ENCODE results near the gene EMID1.
"Not testable (repeated sequence)": the region's sequence is repeated elsewhere in the genome, so short reads cannot be mapped to it uniquely, and the experiment has no call there.

EMID1 gene

DNA sequence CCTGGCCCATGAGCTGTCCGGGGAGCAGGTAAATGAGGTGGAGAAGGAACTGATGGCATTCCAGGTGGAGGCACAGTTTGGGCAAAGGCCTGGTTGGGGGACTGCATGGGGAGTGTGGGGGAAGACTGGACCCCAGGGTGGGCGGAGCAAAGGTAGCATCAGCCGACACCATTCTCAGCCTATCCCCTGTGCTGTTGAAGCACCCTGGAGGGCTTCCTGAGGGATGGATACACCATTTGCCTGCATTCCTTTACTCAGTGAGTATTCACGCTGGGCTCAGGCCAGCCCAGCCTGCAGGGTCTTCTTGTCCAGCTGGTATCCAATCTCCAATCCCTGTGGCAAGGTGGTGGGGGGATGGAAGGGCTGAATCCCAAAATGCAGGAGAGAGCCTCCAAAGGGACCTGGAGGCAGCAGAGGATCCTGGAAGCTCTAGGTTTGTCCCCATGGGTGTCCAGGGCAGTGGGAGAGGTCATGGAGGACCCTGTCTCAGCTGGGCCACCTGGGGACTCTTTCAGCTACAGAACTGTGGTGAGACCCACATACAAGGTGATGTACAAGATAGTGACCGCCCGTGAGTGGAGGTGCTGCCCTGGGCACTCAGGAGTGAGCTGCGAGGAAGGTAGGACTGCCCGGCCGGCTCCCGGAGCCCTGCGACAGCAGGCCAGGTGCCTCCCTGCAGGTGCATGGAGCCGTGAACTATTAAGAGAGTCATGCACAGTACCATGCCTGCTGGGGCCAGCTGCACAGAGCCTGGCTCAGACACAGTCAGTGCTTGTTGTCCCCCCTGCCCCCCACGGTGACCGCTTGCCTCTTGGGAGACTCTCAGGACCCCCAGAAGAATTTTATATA is 9.5 kb downstream of the EMID1 start:
- H3K4me3 ChIP-seq (replicated peaks; ENCODE audit: low read depth, low read length) = no peak overlapping the region
- TF ChIP-seq, protein P1, sequence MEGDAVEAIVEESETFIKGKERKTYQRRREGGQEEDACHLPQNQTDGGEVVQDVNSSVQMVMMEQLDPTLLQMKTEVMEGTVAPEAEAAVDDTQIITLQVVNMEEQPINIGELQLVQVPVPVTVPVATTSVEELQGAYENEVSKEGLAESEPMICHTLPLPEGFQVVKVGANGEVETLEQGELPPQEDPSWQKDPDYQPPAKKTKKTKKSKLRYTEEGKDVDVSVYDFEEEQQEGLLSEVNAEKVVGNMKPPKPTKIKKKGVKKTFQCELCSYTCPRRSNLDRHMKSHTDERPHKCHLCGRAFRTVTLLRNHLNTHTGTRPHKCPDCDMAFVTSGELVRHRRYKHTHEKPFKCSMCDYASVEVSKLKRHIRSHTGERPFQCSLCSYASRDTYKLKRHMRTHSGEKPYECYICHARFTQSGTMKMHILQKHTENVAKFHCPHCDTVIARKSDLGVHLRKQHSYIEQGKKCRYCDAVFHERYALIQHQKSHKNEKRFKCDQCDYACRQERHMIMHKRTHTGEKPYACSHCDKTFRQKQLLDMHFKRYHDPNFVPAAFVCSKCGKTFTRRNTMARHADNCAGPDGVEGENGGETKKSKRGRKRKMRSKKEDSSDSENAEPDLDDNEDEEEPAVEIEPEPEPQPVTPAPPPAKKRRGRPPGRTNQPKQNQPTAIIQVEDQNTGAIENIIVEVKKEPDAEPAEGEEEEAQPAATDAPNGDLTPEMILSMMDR (IDR thresholded peaks at IDR 0.05; ENCODE audit: low read depth, low read length, missing control alignments) = no peak
- no peak for DNase-seq (ENCODE audit: extremely low read depth, low read depth)

DNA sequence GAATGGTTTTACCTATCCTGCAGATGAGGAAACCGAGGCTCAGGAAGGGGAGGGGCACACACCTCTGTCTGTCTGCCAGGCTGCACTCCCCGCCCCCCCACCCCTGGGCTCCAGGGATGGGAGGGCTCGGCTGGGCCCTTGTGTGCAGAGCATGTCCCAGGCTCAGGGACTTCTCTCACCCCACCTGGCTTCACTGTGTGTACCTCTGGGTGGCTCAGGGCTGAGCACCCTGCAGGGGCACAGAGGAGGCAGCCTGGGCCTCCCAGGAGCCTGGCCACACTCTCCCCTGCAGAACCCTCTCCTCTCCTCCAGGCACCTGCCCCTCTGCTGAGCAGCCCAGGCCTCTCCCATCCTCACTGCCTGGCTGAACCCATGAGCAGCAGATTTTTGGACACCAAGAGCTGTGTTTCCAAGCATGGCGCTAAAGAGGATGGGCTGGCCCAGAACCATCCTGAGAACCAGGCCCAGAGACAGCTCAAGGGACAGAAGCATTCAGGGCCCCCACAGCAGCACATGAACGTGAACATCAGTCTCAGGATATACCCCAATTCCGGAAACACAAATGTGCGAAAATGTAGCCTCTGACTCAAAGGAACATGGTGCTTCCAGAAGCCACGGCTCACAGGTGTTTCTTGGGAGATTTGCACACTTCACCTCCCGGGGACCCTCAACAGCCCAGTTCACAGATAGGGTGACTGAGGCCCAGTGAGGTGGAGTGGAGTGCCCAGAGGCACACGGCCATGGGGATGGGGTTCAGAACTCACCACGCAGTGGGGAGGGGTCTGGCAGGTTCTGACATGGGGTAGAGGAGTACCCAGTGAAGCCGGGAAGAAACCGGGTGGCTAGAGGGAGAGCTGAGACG is 10.5 kb downstream of the EMID1 start:
- H3K4me3 ChIP-seq (replicated peaks; ENCODE audit: low read depth, low read length) = no peak overlapping the region
- TF ChIP-seq, protein P1 (IDR thresholded peaks at IDR 0.05; ENCODE audit: low read depth, low read length, missing control alignments) = no peak
- no peak for DNase-seq (ENCODE audit: extremely low read depth, low read depth)

DNA sequence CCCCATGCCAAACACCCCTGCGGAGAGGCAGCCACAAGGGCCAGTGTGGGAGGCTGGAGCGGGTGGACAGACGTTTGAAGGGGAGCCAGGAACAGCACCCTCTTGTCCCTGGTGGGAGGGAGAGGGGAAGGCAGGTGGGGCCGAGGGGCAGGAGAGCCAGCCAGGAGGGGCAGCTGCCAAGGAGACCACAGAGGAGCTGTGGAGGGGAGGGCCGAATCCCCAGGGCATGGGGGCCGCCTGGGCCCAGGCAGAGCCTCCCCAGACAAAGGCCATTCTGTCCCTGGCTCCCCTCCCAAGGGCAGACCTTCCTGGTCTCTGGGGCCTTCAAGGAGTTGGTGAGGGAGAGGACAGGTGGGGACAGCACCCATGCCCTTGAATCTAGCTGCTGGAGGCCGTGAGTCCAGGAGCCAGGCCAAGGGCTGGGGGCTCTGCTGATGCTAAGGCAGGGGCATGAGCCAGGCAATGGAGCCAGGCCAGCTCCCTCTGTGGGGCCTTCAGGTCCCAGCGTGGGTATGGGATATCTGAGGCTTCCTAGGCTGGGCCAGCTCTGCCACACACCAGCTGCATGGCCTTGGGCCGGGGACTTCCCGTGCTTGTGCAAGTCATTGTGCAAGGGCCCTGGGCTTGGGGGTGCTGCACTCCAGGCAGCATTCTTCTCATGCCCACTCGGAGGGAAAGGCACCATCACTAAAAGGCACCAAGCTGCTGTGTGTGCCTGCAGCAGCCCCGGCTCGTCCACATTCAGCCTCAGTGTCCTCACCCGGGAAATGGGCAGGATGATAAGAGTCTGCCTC is 11.4 kb downstream of the EMID1 start:
- no peak overlapping the region for H3K4me3 ChIP-seq (replicated peaks; ENCODE audit: low read depth, low read length)
- no peak for DNase-seq (ENCODE audit: extremely low read depth, low read depth)
- TF ChIP-seq, protein P1 (IDR thresholded peaks at IDR 0.05; ENCODE audit: low read depth, low read length, missing control alignments) = no peak

DNA sequence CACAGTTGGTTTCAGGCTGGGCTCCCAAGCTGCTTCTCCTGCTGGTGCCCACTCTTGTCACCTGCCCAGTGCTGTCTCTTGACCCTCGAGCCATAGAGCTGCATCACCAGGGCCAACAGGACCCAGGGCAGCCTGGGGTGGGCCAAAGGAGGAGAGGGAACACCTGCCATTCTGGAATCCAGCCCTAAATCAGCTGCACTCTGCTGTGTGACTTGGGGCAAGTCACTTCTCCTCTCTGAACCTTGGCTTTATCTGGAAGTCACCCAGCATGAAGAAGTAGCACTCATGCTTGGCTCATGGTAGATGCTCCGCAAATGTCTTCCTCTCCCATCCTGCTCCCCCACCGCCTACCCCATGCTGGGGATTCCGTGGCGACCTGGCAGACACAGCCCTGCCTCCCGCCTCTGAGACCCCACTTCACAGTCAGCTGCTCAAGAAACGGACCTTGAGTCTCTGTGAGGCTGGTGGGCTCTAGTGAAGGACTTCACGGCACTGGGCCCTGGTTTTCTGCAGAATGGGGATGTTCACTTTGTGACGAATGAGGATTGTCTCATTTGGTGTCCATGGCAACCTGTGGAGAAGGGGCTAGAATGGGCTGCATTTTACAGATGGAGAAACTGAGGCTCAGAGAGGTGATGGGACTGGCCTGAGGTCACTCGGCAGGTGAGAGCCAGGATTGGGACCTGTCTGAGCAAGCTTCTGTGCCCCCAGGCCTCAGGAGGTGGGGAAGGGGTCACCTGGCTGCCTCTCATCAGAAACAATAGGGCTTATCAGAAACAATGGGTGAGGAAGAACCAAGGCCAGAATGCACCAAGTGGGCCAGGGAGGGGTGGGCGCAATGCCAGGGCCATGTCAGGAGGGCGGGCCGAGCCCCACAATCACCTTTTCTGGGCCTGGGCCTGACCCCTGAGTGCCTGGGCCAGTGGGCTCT is 12.4 kb downstream of the EMID1 start:
- DNase-seq (ENCODE audit: extremely low read depth, low read depth) = no peak
- TF ChIP-seq, protein P1 (IDR thresholded peaks at IDR 0.05; ENCODE audit: low read depth, low read length, missing control alignments) = no peak
- H3K4me3 ChIP-seq (replicated peaks; ENCODE audit: low read depth, low read length) = no peak overlapping the region

DNA sequence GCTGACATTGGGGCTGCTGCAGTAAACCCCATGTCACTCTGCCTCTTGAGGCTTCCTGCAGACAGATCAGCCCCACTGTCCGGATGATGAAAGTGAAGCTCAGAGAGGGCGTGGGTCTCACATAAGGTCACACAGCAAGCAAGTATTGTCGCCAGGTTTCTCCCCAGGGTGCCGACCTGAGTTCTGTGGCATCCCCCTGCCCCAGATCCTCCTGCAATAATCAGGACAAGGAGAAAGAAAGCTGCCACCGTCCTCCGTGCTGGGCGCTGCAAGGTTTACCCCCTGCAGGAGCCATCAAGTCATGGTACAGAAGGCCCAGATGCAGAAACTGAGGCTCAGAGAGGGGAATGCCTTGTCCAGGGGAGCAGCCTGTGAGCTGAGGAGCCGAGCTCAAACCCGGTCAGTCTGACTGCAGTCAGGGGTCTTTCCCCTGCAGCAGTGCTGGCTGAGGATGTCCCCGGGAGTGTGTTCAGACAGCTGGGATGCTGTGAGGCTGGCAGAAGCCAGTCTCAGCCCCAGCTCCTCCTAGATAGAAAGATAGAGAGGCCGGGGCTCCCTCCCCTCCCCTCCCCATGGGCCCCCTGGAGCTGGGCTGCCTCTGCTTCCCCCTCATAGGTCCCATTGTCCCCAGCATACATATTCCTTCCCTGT is 13.2 kb downstream of the EMID1 start:
- TF ChIP-seq, protein P1 (IDR thresholded peaks at IDR 0.05; ENCODE audit: low read depth, low read length, missing control alignments) = no peak
- no peak for DNase-seq (ENCODE audit: extremely low read depth, low read depth)
- no peak overlapping the region for H3K4me3 ChIP-seq (replicated peaks; ENCODE audit: low read depth, low read length)

DNA sequence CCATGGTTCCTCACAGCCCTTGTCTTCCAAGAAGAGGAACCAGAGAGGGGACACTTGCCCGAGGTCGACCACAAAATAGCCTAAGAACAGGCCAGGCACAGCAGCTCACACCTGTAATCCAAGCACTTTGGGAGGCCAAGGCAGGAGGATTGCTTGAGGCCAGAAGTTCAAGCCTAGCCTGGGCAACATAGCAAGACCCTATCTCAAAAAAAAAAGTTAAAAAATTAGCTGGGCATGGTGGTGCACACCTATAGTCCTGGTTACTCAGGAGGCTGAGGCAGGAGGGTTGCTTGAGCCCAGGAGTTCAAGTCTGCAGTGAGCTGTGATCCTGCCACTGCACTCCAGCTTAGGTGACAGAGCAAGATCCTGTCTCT is 13.7 kb downstream of the EMID1 start:
- H3K4me3 ChIP-seq (replicated peaks; ENCODE audit: low read depth, low read length); DNase-seq (ENCODE audit: extremely low read depth, low read depth): not testable (repeated sequence)
